Measurements from ENCODE around the gene RNASEH1. TPM values are rescaled to one million over a fixed set of nuclear protein-coding genes. Genes with fewer than 3 reads are reported as not detected.

RNASEH1 gene
- polyA plus RNA-seq, 3 donors = 18.6 to 20.6 (median 19.8) TPM

DNA sequence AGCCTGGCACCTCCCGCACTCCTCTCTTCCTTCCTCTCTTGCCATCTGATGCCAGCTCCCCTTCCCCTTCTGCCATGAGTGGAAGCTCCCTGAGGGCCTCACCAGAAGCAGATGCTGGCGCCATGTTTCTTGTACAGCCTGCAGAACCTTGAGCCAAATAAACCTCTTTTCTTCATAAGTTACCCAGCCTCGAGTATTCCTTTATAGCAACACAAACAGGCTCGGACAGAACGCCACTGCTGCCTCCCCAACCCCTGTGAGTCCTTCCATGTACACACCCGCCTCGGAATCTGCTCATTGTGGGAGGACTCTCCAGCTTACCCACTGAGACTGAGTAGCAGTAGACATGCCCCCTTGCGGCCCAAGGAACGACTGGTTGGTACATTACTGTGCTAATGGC lies 8.7 kb upstream of the RNASEH1 start:
- no peak for DNase-seq

GRCh38 chr2:3565117-3565516 lies 7.0 kb upstream of the RNASEH1 start:
- DNase-seq = no peak

- no peak for DNase-seq
Measured at GRCh38 chr2:3563521-3563976, 5.4 kb upstream of the RNASEH1 start.

- DNase-seq = no peak
Measured at GRCh38 chr2:3557639-3558204, 411 bp downstream of the RNASEH1 start.

- no peak for DNase-seq
Measured at GRCh38 chr2:3553946-3554345, 4.2 kb downstream of the RNASEH1 start.

GRCh38 chr2:3547915-3548314 lies 10.2 kb downstream of the RNASEH1 start:
- no peak for DNase-seq

DNA sequence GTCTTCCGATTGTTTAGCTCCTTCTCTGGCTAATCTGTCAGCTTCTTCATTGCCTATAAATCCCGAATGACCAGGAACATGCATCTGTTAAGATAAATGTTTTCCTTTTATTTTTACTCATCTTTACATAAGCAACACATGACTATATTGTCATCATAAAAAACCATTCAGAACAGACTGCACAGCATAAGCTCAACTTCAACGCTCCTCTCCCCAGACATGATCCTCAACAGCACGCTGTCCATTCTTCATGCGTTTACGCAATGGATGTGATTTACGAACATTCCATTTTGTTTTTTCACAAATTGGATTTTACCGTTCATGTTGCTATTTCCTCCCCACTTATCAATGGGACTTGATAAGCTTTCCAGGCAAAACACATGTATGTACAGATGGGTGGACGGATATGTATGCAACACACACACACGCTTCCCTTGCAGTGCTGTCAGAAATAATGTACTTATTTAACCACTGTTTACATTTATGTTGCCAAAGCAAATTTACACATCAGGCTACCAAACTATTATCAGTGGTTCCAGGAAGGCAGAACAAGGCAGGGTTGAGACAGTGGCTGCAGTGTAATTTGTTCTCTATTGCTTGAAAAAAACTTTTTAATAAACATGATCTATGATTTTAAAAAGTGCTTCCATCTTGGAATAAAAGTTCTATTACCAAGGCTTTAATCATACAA lies 12.2 kb downstream of the RNASEH1 start:
- no peak for DNase-seq

GRCh38 chr2:3543023-3543683 lies 15.0 kb downstream of the RNASEH1 start:
- no peak for DNase-seq

- no peak for DNase-seq
Measured at GRCh38 chr2:3542107-3542506, 16.0 kb downstream of the RNASEH1 start.

GRCh38 chr2:3539836-3540235 lies 18.3 kb downstream of the RNASEH1 start:
- DNase-seq = no peak

GRCh38 chr2:3536682-3537632 lies 21.2 kb downstream of the RNASEH1 start:
- DNase-seq = peak; percentile 53

DNA sequence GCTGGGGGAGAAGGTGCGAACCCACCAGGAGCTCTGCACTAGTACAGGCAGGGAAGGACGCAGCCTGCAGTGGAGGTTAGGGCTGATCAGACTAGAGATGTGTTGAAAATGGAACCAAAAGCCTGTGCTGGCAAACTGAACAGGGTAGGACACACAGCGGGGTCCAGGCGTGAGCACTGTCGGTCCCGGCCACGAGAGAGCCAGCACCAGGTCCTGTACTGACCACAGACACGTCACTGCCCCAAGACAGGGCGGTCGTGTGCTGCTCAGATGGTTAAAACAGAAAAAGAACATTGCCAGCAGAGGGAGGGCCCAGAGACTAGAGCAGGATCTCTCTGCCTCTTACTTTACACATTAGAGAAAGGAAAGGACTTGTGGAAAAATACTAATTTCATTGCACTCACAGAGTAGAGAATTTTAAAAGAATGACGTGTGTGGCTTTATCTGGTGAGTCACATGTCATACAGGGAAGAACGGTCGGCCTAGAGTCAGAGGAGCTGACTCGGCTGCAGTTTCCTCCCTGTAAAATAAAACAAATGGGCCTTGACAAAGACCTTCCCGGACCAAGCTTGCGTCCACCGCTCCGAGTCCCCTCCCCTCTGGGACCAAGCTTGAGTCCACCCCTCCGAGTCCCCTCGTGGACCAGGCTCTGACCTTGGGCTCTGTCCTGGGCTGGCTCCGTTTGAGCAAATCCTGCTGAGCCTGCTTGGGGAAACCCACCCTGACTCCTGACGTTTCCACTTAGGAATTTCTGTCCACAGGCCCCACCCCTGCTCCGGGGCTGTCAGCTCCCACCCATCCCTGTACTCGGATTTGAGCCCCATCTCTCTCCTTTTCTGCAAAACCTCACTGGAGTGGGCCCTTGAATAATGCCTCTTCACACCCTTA lies 22.1 kb downstream of the RNASEH1 start:
- DNase-seq = peak; percentile 79

GRCh38 chr2:3535467-3535793 lies 22.7 kb downstream of the RNASEH1 start:
- DNase-seq = no peak

GRCh38 chr2:3534251-3534814 lies 23.8 kb downstream of the RNASEH1 start:
- no peak for DNase-seq

DNA sequence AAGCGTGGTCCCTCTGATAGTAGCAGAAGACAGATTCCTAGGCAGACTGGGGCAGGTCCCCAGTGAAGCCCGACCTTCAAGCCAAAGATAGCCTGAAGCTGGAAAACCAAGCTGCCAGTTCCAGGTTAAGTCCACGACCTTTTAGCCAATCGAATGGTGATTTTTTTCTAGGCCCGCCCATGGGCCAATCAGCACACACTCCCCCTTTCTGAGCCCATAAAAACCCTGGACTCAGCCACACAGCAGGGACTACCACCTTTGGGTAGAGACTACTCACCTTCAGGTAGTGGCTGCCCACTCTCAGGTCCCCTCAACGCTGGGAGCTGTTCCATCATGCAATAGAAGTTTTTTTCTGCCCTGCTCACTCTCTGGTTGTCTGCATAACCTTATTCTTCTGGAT lies 24.3 kb downstream of the RNASEH1 start:
- DNase-seq = no peak

GRCh38 chr2:3532941-3533340 lies 25.2 kb downstream of the RNASEH1 start:
- no peak for DNase-seq

GRCh38 chr2:3529316-3530025 lies 28.7 kb downstream of the RNASEH1 start:
- no peak for DNase-seq

DNA sequence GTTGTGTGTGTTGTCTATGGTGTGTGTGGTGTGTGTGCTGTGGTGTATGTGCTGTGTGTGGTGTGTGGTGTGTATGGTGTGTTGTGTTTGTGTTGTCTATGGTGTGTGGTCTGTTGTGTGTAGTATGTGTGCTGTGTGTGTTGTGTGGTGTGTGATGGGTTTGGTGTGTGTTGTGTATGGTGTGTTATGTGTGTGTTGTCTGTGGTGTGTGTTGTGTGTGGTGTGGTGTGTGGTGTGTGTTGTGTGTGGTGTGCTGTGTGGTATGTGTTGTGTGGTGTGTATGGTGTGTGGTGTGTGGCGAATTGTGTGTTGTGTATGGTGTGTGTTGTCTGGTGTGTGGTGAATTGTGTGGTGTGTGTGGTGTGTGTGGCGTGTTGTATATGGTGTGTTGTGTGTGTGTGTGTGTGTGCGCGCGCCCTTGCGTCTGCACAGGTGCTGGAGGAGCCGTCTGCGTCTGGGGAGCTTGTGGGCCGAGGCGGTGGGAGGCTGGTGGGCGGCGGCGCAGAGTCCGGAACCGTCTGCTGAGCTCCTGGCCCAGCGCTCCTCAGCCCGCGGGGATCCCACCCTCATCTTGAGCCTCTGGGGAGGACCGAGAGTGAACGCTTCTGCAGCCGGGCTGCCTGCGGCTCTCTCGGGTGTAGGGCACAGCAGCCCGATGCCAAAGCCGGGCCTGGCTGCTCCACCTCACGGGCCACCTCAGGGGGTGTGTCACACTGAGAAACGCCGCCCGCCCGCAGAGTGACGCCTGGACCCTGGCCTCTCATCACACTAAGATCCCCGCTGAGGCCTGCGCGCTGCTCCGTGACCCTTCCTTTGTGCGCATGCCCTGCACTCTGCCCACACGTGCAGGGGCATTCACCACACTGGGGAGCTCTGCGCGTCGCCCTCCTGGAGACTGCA lies 30.0 kb downstream of the RNASEH1 start:
- DNase-seq = no peak

DNA sequence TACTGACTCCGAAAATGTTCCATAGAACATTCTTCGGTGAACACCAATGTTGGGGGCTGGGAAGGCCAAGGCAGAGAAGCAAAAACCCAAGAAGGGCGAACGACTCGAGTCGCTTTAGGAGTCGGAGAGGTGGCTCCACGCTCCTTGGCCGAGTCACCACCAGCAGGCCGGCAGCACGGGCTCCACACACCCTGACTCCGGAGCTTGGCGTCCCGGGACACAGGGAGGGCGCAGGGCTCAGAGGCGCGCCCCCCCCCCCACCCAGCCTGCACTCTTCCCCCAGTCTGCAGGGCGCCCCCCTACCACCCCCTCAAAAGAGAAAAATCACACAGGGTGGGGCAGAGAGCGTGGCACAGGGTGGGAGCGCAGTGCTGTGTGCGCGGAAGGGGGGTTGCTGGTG lies 31.3 kb downstream of the RNASEH1 start:
- DNase-seq = no peak
